ENCODE measurements around the gene NOTCH1.
"Not testable (repeated sequence)": the region's sequence is repeated elsewhere in the genome, so short reads cannot be mapped to it uniquely, and the experiment has no call there.

NOTCH1 gene

DNA sequence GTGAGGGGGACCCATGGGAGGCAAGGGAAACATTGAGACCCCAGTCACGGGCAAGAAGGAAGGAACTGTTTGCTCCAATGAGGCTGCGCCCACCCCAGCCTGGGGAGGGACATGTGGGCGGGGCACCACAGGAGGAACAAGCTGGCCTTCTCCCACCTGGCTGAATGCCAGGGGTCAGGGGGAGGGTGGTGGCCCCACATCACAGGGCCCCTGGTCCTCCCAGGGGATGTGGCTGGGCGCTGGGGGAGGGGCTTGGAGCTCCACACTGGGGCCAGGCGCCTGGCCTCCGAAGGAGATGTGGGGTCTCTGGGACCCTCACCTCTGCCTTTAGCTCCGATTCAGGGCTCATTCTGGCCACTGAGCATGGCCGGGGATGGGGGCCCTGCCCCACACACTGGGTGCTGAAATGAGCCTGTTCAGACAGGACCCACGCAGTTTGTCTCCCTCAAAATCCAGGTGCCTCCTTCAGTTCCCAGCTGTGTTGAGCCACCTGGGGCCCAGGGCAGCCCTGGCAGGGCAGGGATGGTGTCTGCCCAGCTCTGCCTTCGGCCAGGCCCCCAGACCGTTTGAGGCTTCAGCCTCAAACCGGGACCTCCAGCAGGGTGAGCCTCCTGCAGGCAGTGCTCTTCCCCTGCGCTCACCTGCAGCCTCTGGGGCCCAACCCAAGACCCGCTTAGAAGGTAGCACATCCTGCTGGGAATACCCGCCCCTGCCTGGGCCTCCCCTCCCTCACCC, 33.2 kb upstream of the NOTCH1 start:
- DNase-seq (ENCODE audit: low read depth in 2 of 2): no peak

DNA sequence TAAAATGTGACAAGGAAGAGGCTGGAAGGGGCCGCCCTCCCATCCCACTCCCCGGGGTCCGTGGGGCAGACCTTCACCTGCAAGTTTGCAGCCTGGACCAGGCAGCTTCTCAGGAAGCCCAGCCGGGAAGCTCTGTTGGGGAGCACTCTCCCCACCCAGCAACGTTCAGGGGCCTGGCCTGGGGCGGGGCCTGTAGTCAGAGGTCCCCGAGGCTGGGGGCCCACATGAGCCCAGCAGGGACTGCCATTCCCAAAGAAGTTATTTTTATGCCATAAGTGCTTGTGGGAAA, 32.7 kb upstream of the NOTCH1 start:
- DNase-seq (ENCODE audit: low read depth in 2 of 2): no peak

DNA sequence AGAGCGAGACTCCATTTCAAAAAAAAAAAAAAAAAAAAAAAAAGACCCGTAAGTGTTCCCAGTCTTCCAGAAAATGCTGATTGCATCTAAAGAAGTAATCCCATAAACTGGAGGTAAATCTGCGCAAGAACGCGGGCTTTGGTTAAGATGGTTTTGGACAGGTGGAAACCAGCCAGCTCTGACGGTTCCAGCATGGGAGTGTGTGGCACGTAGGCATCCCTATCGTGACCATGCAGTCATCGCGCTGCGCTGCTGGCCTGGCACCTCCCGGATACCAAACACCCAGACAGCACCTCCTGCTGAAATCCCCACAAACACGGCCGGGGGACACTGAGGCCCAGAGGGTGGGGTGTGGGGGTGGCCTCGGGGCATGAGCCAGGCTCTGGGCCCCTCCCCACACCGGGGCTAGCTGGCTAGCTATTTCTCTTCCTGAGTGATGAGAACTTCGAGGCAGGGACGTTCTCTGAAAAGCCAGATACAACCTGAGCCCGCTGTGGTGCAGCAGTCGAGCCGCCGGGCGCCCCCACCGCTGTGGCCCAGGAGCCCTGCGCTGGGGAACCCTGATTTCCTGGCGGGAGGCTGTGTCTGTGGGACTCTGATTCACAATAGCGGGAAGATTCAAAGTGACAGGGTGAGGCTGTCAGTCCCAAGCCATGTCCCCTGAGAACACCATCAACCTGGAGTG, 32.2 kb upstream of the NOTCH1 start:
- no peak for DNase-seq (ENCODE audit: low read depth in 2 of 2)

DNA sequence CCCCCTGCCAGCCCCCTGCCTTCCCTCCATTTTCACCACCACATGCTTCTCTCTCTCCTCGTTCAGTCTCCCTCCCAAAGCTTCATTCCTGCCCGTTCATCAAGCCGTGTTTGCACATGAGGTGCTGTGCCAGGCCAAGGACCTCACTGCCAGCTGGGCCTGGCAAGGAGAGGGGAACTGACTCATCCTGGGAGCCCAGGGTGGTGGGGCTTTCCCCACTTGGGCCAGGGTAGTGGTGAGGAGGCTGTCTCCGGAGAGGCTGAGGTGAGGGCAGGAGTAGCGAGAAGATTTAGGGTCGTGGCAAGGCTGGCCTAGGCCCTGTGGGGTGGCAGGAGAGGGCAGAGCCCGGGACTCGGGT, 30.4 kb upstream of the NOTCH1 start:
- no peak for DNase-seq (ENCODE audit: low read depth in 2 of 2)

DNA sequence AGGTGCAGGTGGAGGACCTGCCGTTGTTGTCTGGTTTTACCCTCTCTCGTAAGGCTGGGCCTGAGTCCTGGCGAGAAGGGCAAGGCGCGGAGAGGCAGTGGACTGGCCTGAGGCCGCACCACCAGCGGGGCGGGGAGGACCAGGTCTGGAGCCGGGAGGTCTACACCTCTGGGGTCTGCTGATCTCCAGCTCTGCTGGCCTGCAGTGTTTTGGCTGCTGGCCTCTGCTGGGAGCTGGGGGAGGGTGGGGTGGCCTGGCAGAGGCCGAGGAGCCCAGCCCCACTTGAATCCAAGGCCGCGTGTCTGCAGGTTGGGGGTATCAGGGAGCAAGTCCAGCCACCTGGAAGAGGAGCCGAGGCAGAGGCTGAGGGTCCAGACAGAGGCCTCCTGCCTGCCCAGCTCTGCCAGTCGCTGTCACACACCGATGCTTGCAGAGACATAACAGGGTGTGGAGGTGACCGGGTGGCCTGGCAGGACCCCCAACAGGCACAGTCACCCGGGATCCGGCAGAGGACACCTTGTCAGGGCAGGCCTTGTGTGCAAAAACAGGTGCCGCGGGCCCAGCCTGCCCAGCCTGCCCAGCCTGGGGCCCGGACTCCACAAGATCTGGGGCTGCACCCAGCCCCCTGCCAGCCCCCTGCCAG, 29.9 kb upstream of the NOTCH1 start:
- no peak for DNase-seq (ENCODE audit: low read depth in 2 of 2)

DNA sequence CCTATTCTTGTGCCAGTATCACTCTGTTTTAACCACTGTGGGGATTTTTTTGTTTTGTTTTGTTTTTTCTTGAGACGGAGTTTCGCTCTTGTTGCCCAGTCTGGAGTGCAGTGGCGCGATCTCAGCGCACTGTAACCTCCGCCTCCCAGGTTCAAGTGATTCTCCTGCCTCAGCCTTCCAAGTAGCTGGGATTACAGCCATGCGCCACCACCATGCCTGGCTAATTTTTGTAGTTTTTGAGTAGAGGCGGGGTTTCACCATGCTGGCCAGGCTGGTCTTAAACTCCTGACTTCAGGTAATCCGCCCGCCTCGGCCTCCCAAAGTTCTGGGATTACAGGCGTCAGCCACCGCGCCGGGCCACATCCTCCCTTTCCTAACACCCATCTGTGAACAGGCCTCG, 28.8 kb upstream of the NOTCH1 start:
- DNase-seq (ENCODE audit: low read depth in 2 of 2): not testable (repeated sequence)

DNA sequence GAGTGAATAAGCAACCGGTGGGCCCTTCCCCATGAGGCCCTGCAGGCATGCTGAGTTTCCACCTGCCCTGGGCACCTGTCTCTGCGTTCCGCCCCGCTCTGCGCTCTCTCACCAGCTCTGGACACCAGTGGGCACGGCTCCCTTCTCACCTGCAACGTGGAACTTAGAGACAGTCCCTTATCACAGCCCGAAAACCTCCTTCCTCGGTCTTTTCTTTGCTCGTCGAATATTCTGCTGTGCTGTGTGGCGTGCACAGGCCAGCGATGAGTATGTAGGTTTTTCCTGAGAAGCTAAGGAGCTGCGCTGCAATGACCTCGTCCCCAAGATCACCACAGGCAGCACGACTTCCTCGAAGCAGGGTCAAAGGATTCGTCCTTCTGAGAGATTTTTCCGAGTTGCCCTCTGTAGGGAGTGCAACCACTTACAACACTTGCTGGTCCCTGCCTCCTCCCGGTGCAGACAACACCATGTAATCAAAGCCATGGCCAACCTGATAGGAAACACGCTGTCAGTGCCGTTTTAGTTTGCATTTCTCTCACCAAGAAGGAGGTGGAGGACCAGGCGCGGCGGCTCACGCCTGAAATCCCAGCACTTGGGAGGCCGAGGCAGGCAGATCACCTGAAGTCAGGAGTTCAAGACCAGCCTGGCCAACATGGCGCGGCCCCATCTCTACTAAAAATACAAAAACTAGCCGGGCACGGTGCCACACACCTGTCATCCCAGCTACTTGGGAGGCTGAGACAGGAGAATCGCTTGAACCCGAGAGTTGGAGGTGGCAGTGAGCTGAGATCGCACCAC, 27.2 kb upstream of the NOTCH1 start:
- no peak for DNase-seq (ENCODE audit: low read depth in 2 of 2)

DNA sequence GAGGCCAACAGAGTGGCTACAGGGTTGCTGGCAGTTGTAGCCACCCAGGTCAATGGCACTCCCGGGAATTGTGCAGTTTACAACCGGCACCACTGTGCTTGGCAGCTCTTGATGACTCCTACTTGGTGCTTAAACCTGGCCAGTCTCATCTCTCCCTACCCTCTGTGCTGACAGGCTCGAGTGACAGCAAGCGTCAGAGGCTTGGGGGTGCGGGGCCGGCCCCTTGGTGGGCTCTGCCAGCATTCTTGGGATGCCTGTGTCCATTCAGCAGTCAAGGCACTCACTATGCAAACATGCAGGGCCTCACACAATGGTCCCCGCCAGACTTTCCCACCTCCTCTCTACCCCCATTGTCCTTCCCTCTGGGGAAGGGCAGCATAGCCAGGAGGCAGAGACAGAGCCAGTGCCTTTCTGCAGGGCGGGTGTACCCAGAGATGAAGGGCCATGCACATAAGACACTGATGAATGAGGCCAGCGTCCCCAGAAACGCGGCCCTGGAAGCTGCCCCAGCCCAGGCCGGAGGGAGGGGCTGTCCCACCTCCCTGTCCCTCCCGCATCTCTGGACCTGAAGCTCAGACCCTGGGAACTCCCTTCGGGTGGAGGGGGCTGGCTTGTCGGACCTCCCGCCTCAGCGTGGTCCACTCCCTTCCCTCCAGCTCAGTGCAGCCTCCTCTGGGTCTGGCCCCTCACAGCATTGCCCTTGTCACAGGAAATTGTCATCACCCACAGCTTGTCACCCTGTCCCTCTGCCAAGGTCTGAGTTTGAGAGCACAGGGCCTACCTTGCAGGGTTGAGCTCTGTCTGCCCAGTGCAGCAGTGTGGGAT, 26.4 kb upstream of the NOTCH1 start:
- DNase-seq (ENCODE audit: low read depth in 2 of 2): peak; percentile 53 to 55

DNA sequence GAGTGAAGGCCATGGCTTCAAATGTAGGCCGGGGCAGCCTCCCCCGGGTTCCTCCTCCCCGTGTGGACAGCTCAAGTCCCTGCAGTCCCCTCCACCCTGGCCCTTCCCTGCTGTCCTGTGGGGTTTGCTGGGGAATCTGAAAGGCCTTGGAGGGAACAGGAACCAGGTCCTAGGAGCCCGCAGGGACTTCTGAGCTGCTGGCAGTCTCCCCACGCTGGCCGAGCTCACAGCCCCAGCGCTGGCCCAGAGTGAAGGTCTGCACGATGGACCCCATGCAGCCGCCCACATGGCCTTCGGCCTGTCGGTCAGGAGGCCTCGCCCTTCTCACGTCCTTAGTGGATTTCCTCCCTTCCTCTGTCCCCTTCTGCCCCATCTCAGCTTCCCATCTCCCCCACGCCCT, 25.7 kb upstream of the NOTCH1 start:
- DNase-seq (ENCODE audit: low read depth in 2 of 2): no peak

DNA sequence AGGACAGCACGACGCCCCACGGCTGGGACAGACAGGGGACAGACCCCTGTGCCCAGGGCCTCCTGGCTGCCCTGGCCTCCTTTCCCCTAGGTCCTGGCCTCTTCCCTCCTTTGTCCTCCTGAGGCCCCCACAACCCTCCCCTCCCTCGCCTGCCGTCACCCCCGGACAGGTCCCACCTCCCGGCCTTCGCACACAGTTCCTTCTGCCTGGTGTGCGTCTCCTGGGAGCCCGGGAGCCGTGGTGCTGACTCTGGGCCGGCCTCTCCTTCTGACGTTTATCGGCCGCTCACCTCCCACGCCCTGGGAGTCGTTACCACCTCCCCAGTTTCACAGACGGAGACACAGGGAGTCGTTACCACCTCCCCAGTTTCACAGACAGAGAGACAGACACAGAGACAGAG, 25.1 kb upstream of the NOTCH1 start:
- DNase-seq (ENCODE audit: low read depth in 2 of 2): no peak

DNA sequence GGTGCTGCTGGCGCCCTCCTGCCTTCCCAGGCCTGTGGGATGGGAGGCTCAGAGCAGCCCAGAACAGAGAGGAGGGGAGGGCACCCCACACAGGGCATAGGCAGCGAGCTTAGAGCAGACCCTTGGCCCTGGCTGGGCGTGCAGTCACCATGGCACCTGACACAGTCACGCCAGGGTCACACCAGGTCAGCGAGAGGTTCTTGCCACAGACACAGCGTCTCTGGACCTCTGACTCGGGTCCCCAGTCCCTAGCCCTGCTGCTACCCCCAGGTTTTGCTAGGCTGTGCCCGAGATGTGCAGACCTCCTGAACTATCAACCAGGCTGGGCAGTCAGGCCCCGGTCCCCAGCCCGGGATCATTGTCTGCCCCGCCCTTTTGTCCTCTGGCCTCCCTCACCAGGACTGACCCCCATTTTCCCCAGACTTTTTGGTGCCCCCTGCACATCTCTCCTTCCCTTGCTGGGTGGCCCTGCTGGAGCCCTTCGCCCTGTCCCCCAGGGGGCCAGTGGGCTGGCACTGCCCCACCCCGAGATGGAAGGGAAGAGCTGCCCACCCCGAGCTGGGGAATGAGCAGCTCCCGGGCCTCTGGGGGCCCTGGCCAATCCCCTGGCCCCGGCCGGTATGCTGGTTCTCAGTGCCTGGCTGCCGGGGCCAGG, 24.5 kb upstream of the NOTCH1 start:
- DNase-seq (ENCODE audit: low read depth in 2 of 2): no peak

DNA sequence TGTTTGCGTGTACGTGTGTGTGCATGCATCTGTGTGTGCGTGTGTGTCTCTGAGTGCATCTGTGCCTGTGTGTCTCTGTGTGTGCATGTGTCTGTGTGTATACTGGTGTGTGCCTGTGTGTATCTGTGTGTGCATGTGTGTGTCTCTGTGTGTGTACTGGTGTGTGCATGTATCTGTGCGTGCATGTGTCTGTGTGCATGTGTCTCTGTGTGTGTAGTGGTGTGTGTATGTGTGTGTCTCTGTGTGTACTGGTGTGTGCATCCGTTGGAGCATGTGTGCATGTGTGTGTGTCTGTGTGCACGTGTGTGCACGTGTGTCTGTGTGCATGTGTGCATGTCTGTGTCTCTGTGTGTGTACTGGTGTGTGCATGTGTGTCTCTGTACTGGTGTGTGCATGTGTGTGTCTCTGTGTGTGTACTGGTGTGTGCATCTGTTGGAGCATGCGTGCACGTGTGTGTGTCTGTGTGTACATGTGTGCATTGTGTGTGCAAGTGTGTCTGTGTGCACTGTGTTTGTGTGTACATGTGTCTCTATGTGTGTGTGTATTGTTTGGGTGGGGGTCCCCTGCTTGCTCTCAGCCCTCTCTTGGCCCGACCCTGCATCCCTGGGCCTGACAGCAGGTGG, 23.8 kb upstream of the NOTCH1 start:
- no peak for DNase-seq (ENCODE audit: low read depth in 2 of 2)

DNA sequence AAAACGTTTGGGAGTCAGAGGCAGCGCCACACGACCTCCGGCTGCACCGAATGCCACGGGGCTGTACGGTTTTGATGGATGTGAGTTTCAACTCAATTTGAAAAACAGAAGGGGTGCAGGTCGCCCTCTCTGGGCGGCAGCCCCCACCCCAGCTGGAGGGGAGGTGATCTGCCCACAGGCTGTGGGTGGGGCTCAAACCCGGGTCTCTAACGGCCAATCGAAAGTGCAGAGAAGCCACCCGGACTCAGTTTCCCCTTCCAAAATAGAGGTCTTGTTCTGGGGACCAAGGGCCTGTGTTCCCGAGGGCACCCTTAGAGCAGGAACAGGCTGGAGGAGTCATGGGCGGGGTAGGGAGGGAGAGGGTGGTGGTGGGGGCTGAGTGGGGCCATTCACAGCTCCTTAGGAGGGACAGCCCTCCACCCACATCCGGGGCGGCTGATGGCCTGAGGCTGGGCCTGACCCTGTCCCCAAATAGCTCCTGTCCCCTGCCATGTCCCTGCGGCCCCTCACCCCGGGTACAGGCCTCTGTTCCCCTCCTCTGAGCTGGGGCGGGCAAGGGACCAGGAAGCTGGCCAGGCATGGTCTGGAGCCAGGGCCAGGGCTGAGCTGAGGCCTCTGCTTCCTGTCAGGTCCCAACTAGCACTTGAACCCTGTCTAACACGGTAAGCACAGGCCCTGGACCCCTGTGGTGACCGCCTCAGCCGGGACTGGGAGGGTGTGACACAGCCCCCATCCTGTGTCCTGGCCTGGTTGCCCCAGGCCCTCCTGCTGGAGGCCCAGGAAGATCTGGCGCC, 22.6 kb upstream of the NOTCH1 start:
- no peak for DNase-seq (ENCODE audit: low read depth in 2 of 2)

DNA sequence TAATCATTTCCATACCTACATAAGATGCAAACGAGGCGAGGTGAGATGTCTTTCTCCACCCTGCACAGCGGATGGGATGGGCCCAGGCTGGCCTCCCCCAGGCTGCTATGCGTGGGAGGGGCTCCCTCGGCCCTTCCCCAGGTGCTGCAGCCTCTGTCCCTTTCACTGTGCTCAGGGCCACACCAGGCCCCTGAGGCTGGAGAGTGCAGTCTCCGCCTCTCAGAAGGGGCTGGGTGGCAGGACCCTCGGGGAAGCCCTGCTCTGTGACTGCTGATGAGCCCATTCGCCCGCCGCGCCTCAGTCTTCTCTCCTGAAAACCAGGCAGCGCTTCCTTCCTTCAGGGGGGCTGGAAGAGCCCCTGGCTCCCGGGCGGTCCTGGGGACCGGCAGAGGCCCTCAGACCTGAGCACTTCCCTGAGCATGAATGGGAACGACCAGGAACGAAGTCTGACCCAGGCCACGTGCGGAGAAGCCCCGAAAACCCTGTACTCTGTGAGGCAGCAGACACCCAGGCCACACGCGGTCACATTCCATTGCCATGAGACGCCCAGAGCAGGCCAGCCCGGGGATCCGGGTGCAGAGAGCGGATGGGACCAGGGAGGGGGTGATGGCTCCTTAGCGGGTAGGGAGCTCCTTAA, 21.9 kb upstream of the NOTCH1 start:
- peak; percentile 70 to 80 for DNase-seq (ENCODE audit: low read depth in 2 of 2)

DNA sequence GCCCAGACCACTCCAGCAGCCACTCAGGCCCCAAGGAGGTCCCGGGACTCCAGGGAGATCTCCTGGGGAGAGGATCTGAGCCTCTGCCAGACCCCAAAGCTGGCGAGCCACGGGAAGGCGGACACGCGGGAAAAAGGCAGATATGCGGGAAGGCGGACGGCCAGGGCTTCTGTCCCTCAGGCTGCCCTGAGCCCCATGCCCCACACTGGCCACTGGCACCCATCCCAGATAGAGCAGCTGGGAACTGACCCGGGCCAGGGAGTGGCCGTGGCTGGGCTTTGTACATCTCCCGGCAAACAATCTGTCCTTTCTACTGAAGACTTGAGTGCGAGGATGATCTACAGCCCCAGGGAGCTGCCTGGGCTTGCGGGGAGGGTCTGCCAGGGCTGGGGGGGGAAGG, 21.1 kb upstream of the NOTCH1 start:
- no peak for DNase-seq (ENCODE audit: low read depth in 2 of 2)

DNA sequence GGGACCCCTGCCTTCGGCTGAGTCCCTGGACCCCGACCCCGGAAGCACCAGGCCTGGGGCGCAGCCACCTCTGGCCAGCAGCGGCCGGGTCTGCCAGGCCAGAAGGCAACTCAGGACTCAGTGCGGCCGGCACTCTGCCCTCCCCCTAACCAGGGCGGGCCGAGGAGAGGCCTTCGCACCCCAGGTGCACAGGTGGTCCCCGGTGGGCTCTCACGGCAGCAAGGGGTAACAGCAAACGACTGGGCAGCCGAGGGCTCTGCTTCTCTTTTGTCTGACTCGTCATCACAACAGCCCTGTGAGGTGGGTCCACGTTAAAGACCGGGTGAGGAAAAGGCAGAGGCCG, 20.7 kb upstream of the NOTCH1 start:
- no peak for DNase-seq (ENCODE audit: low read depth in 2 of 2)

DNA sequence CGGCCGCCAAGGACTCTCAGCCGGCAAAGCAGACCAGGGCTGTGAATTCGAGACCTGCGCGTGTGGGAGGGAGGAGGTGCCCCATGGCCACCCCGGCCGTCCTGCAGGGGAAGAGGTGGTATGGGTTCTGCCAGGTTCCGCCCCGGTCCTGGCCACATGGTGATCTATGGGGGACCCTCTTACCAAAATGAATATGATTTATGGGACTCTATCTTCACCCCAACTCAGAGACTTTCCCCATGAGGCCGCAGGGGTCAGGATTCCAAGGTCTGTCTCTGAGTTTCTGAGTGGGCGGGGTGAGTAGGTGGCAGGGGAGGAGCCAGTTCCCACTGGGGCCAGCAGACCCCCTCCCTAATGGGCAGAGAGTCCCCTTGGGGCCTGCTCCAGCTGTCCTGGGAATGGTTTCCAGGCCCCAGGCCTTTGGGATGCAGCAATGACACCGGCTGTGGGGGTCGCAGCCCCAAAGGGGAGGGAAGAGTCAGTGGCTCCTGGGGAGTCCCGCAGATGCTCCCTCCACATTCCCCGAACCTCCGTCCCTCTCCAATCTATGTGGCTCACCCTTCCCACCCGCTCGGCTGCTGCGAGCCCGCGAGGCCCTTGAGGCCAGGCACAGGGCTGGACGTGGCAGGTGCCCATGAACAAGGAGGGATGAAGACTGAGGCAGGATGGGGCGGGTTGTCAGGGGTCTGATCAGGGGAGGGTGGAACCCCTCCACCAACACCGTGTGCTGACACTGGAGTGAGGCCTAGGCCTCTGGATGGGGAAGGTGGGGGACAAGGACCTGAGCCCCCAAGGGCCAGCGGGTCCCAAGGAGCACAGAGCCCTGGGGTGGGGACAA, 20.1 kb upstream of the NOTCH1 start:
- DNase-seq (ENCODE audit: low read depth in 2 of 2): no peak

DNA sequence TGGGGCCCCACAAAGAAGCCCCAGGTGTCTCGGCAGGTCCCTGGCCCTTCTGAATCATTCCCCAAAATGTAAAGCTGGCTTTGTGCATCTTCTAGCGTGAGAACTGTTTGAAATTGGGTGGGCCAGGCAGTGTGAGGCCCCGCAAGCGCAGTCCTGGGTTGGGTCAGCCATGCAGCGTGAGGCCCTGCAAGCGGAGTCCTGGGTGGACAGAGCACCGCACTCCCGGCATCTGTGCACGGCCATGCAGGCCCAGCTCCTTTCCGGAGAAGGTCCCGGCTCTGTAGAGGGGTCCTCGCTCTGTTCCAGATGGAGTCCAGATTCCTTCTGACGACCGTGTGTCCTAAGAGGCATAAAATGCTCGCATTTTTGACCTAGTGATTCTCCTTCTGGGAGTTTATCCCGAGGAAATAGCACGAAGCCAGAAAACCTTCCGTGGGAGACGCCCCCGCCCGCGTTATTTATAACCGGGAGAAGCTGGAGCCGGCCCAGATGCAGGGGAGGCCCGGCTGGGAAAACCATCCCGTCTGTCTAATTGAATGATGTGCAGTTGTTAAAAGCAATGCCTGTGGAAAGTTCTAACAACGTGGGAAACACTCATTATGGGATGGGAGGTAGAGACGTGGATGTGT, 19.4 kb upstream of the NOTCH1 start:
- DNase-seq (ENCODE audit: low read depth in 2 of 2): no peak
